Fibroblast of lung (primary cell): ENCODE results near the gene PRR19.

Source experiments
- EZH2 ChIP-seq: IDR thresholded peaks from 2 replicates; pipeline ENCODE4 v1.5.1; 2012; ENCODE audit warnings: low read length, control low read depth, mild to moderate bottlenecking; ENCODE audit errors: missing control alignments
- TF ChIP-seq, protein P1 (sequence below), 2 donors: IDR thresholded peaks in 1 of 2; conservative IDR thresholded peaks in 1 of 2; 1 replicate in 1 of 2; 2 replicates in 1 of 2; pipeline ENCODE4 v1.5.1; 2011 to 2012; ENCODE audit warnings: low read length in 2 of 2, control low read depth in 1 of 2, inconsistent platforms in 1 of 2, low read depth in 1 of 2, mild to moderate bottlenecking in 1 of 2

DNA sequence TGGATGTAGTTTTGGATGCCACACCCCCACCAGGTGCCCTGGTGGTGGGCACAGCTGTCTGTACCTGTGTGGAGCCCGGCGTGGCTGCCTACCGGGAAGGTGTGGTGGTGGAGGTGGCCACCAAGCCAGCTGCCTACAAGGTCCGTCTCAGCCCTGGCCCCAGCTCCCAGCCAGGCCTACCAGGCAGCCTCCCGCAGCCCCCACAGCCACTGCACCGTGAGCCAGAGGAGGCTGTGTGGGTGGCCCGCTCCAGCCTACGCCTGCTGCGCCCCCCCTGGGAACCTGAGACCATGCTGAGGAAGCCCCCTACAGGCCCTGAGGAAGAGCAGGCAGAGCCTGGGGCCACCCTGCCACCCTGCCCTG, 29.4 kb upstream of the PRR19 start:
- TF ChIP-seq, protein P1, sequence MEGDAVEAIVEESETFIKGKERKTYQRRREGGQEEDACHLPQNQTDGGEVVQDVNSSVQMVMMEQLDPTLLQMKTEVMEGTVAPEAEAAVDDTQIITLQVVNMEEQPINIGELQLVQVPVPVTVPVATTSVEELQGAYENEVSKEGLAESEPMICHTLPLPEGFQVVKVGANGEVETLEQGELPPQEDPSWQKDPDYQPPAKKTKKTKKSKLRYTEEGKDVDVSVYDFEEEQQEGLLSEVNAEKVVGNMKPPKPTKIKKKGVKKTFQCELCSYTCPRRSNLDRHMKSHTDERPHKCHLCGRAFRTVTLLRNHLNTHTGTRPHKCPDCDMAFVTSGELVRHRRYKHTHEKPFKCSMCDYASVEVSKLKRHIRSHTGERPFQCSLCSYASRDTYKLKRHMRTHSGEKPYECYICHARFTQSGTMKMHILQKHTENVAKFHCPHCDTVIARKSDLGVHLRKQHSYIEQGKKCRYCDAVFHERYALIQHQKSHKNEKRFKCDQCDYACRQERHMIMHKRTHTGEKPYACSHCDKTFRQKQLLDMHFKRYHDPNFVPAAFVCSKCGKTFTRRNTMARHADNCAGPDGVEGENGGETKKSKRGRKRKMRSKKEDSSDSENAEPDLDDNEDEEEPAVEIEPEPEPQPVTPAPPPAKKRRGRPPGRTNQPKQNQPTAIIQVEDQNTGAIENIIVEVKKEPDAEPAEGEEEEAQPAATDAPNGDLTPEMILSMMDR (conservative IDR thresholded peaks at IDR 0.05 in 1 of 2, IDR thresholded peaks at IDR 0.05 in 1 of 2; ENCODE audit: low read depth in 1 of 2, low read length in 2 of 2) = no peak
- TF ChIP-seq EZH2 = no peak
